GM21619 (cell line): ENCODE results near the gene ANO10.
"Not testable (repeated sequence)": the region's sequence is repeated elsewhere in the genome, so short reads cannot be mapped to it uniquely, and the experiment has no call there.

ENCODE experiments used
- ATAC-seq: cut with Tn5 transposase; IDR thresholded peaks from one replicate; pipeline ENCODE4 v1.9.1; 2021; ENCODE audit not compliant: unreplicated experiment

The ANO10 gene

DNA sequence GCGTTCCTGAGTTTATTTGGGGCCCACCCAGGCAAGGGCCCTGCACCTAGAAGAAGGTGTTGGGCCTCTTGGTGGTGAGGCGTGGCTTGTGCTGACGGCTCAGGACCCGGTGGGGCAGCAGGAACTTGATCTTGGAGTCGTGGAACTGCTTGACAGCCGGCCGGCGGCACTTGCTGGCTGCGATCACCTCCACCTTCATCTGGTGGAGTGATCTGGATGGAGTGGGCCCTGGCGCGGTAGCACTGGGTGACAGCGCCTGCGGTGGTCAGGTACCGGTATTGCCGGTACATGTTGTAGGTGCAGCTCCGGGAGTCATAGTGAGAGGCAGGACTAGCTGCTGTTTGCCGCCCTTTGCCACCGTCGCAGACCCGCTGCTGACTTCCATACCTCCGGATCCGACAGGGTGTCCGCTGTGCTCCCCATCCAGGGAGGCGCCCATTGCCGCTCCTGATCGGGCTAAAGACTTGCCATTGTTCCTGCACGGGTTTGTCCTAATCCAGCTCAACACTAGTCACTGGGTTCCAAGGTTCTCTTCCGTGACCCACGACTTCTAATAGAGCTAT, 136.8 kb downstream of the ANO10 start:
- ATAC-seq, result no peak

DNA sequence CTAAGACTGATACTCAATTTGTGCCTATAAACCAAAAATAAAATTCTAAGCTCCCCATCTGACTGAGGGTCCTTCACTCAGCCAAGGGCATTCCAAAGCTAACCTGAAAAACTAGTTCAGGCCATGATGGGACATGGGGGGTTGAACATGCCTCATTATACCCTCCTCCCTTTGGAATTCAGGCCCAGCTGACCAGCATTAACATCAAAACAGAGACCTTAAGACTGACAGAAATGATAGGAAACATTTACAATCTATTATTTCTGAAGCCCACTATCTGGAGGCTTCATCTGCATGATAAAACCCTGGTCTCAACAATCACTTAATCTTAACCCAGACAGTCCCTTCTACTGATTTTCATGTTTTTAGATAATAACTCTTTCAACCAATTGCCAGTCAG, 140.4 kb downstream of the ANO10 start:
- ATAC-seq, result no peak

DNA sequence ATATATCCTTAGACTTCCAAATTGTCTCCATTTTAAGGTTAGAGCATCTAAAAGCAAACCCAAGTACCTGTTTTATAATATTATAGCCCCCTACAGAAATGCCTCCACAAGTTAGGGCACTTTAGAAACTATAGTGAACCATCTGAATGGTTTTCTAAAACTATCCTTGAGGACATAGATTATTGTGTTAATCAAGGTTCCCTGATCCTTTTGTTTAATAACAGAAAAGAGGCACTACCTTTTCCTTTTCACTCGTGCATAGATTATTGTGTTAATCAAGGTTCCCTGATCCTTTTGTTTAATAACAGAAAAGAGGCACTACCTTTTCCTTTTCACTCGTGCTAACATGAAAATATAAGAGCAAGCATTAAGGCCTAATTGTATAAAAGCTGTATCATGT, 143.0 kb downstream of the ANO10 start:
- ATAC-seq, result not testable (repeated sequence)

DNA sequence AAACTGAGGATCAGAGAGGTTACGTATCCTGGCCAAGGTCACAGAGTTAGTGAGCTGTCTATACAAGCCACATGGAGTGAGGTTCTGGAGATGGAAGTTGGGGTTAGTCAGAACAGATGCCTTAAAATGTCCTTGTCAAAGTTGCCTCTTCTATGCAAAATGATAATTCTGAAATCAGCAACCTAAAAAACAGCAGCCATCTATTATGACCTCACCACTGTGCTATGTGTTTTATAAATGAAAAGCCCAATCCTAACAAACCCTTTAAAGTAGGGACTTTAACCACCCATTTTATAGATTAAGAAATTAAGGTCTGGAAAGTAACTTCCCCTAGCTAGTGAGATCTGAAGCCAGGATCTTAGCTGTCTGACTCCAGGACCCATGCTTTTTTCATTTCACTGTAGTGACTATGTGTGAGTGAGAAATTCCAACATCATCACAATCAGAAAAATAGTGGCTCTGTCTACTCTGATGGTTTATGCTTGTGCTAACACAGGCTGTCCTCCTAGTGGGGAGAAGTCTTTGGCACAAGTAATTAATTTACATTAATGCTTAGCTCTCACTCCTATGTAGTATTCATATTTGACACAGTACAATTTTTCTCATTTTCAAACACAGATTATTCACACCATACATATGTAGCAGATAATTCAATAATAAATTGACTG, 143.6 kb downstream of the ANO10 start:
- ATAC-seq, result no peak

DNA sequence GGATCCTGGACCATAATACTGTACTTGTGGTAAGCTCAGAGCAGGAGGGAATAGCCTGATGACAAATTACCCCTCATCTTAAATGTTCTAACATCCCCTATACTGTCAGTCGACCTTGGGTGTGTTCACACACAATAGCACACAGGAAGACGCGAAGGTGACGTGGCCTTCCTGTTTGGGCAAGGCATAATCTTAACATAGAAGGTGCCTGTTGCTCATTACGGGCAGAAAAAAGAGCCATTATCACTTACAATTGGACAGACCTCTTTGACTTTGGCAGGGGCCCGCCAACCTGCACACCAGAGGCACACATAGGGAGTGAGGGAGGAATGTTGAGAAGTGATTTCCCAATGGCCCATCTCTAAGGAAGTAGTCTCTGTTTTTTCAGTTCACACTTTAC, 144.2 kb downstream of the ANO10 start:
- ATAC-seq, result no peak

DNA sequence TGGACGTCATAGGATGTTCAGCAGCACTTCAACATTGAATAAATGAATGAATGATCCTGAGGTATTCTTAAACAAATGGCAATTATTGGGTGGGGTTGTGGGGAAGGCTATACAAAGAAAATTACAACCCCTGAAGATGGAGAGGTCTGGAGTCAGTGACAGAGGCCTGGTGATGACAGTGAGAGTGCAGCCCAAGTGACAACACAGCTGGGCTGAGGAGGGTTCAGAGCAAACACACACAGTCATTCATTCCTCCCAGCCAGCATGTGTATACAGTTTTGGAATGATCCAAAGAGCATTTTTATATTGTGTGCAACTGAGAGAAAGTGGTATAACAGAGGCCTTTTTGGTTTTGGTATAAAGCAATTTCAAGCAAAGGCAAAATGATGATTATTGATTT, 148.1 kb downstream of the ANO10 start:
- no peak for ATAC-seq

DNA sequence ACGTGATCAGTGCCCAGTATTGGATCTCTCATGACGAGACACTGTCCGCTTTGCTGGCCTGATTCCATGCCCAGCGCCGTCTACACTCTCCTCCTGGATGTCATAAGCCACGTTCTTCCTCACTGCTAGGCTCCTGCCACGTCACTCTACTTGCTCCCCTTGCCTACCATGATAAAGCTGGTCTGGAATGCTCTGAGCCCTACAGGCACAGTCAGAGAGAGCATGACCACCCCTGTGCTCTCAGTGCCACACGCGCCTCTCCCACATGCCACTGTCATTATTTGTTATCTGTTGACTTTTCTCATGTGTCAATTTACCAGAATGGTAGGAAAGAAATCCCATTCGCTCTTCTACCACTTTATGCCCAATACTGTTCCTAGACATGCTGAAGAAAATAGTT, 148.6 kb downstream of the ANO10 start:
- no peak for ATAC-seq

DNA sequence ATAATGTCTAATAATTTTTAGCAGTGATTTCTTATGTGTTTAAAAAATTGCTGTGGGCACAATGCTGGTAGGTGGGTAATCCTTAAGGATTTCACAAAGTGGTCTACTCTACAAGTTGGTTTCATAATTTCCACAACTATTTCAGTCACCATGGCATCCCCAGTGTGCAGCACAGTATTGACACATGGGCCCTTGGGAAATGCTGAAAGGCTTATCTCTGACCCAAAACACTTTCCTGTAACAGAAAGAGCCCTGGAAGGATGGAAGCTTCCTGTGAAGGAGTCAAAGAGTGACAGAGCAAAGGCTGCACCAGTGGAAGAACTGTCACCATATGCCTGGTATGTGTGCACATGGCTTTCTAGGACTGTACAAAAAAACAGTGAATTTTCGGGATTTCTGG, 153.7 kb downstream of the ANO10 start:
- ATAC-seq, result no peak

DNA sequence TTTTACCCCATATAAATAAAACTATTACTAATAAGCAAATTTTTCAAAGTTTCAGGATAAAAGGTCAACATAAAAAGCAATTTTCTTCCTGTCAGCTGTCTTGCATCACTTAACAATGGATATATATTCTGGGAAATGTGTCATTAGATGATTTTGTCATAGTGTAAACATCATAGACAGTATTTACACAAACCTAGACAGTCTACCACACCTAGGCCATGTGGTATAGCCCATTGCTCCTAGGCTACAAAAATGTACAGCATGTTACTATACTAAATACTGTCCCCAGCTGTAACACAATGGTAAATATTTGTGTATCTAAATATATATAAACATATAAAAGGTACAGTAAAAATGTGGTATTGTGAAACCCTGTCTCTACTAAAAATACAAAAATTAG, 156.7 kb downstream of the ANO10 start:
- ATAC-seq, result no peak

DNA sequence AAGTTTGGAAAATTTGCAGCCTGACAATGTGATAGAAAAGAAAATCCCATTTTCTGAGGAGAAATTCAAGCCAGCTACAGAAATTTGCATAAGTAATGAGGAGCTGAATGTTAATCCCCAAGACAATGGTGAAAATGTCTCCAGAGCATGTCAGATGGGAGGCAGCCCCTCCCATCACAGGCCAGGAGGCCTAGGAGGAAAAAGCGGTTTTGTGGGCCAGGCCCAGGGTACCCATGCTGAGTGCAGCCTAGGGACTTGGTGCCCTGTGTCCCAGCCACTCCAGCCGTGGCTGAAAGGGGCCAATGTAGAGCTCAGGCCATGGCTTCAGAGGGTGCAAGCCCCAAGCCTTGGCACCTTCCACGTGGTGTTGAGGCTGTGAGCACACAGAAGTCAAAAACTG, 159.2 kb downstream of the ANO10 start:
- not testable (repeated sequence) for ATAC-seq

DNA sequence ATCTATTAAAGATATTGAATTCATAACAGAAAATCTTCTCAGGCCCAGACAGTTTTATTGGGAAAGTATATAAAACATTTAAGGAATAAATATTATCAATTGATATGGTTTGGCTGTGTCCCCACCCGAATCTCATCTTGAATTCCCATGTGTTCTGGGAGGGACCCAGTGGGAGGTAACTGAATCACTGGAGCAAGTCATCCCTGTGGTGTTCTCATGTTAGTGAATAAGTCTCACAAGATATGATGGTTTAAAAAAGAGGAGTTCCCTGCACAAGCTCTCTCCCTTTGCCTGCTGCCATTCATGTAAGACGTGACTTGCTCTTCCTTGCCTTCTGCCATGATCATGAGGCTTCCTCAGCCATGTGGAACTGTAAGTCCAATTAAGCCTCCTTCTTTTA, 160.5 kb downstream of the ANO10 start:
- ATAC-seq, result no peak

DNA sequence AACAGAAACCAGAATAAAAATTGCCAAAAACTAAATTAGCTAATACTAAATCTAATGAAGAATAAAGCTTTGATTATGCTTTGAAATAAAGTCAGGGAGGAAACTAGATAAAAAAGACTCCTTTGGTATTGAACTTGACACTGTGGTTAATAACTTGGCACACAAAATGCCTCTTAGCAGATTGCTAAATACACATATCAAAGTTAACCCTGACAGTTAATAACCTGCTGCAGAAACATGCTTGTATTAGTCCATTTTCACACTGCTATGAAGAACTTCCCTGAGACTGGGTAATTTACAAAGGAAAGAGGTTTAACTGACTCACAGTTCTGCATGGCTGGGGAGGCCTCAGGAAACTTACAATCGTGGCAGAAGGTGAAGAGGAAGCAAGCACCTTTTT, 164.8 kb downstream of the ANO10 start:
- ATAC-seq, result not testable (repeated sequence)

DNA sequence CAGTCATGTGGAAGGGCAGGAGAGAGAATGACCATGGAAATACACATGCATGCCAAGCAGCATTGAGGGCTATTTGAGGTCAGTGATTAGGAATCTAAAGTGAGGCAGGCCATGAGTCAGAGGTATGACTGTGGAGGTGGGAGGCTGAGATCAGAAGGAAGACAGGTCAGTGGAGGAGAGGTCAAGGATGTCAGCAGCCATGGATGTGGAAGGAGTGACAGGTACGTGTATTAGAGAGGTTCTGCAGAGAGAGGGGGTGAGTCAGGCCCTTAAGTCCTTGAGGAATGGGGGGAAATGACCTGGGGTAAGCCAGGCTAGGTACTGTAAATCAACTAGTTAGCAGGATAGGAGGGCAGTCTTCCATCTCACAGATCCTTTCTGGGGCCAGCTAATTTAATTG, 166.6 kb downstream of the ANO10 start:
- no peak for ATAC-seq

DNA sequence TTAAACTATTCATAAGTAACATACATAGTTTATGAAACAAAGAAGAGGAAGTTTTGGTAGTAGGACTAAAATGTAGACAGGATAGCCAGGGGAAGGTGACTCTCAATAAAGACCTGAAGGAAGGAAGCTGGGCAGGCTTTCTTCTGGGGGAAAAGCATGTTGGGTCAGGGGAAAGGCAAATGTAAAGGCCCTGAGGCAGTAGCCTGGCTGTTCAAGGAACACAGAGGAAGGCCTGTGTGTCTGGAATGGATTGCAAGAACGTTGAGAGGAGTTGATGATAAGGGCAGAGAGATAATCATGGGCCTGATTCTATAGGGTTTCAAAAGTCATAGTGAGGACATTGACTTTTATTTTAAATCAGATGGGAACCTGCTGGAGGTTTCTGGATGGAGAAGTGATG, 167.8 kb downstream of the ANO10 start:
- no peak for ATAC-seq

DNA sequence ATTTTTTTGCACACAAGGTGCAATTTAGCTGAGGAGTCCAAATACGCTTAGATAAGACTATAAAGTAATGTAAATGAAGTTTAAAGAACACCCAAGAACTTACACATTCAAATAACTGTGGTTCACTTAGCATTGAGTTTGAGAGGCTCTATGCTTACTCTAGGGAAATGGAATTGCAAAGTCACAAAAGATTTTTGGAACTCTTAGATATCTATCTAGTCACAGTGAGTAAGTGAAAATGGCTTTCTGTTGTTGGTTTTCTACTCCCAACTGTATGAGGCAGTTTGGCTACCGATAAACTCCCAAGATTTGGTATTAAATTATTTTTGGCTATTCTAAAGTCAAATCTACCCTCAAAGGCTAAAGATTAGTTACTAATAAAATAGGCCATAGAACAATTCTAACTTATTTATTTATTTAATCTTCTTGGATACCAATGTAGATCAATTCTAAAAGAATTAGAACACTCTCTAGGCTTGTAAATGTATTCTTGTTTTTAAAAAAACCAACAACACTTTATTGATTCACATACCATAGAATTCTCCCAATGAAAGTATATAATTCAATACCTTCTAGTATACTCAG, 170.0 kb downstream of the ANO10 start:
- ATAC-seq, result no peak

DNA sequence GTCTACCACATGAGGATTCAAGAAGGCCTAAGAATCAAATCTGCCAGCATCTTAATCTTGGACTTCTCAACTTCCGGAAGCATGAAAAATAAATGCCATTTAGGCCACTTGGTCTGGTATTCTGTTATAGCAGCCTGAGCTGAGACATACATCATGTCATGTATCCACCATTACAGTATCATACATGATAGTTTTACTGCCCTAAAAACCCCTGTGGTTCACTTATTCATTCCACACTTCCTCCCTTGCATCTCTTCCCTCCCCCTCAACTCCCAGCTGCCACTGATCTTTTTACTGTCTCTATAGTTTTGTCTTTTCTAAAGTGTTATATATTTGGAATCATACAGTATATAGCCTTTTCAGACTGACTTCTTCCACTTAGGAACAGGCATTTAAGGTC, 173.7 kb downstream of the ANO10 start:
- no peak for ATAC-seq

DNA sequence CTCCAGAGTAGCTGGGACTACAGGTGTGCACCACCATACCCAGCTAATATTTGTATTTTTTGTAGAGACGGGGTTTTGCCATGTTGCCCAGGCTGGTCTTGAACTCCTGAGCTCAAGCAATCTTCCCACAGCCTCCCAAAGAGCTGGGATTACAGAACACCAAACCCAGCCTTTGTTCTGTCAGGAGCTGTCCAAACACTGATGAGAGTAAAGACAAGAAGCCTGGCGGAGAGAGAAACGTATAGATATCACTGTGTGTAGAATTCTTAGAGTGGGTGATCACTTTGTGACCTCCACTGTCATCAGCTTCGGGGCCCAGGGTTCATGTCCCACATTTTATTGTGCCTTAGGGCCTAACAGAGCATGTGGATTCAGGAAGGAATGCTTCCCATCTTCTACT, 176.0 kb downstream of the ANO10 start:
- ATAC-seq, result no peak

DNA sequence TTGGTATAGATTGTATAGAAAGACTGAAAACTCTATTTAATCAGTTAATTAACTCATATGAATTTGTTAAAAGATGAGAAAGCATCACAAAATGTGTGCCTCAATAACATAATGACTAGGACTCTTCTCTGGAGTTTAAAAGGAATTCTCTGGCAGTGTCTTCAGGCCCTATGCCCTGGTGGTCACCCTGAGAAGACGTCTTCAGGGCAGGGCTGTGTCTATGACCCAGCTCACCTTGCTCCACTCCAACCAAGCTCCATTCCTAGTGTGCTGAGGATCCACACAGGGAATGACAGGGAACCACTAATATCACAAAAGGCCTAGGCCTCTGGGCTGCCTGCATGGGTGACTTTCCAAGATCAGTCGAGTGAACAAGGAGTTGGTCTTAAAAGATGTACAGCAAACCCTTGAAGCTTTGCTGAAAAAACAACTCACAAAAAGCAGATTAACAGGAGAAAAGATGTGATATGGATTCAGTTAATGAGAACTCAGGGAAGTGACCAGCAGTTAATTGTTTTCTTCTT, 178.9 kb downstream of the ANO10 start:
- ATAC-seq, result no peak

DNA sequence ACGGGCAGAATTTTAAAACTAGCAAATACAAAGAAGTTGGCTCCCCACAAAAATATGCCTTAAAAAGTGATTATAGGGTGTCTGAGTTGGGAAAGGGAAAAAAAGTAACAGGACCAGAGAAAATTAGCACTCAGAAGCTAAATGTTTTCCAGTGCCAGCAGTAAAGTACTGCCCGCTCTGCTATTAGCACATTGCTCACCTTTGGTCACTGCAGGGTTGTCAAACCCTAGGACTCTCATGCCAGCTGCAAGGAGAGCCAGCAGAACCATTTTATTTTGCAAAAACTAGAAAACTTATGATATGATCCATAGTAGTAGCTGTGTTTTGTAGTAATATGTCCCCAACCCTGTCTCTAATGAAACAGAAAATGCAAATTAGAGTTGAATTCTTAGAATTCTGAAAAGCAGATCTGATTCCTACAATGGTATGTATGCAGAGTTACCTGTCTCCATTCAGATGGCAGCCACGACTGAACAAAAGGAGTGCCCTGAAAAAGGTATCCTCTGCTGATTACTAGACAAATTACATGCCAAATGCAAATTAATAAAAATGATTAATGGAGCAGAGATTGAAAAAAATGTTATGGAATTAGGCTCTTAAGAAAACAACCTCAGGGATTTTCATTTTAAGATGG, 185.2 kb downstream of the ANO10 start:
- ATAC-seq, result no peak

DNA sequence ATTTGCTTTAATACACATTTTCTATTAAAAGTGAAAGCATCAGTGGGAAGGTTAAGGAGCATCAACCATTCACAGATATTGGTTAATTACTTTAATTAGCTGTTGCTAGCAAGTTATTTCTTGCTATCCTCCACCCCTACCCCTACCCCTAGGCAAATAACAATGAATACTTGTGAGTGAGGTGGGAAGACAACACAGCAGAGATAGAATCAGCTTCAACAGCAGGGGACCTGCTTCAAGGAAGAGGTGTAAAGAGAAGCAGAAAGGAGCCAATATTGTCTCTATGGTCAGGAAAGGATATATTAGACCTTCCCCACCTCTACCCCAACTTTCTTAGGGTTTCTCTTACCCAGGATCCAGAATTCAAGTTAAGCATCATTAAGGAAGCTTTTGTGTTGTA, 186.1 kb downstream of the ANO10 start:
- ATAC-seq, result no peak

DNA sequence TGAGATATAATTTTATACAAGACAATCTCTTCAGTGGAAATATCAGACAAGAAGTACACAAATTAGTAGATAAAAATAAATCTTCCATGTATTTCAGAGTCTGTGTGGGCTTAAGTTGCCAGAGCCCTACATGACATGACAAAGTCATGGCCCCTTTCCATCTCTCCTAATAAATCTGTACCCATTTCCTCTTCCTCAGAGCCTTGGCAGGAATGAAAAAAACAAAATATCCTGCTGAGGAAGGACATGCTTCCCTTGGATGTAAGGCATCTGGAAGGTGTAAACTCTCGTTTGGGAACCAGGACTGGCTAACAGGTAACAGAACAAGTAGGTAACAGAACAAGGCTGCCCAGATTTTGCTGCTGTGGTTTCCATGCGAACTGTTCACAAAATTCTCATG, 187.4 kb downstream of the ANO10 start:
- ATAC-seq, result no peak

DNA sequence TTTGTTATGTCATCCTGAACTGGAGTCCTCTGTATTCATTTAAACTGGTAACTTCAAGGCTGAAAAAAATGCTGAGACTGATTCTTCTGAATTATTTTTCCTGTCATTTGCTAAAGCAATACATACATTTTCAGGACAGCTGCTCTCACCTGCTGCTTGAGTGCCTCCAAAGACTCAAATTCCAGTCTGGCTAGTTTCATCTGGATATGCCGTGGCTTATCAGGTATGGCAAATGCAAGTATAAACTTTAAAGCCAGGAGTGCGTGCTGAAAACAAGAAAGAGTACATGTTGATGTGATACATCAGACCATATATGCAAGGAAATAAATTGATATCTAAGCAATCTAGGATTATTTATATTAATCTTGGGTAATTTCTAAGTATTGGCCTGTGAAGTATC, 189.3 kb downstream of the ANO10 start:
- ATAC-seq, result no peak
